Activated T-helper 17 cell treated with anti-CD3 and anti-CD28 coated beads, Interleukin-2, amount 50 U/mL, for 72 hours (primary cell): ENCODE data around the gene CCDC12. TPM values are rescaled to one million over a fixed set of nuclear protein-coding genes. Genes with fewer than 3 reads are reported as not detected.
A peak's percentile ranks its signal among the peaks of the same experiment; 100 is the strongest.

Experiments used
- ATAC-seq: fragments of 150-1000 bp; cut with Tn5 transposase; replicated peaks from 2 replicates; pipeline ENCODE4 v1.10.0; 2021; ENCODE audit warnings: mild to moderate bottlenecking, moderate library complexity
- H3K27ac Mint-ChIP-seq: one replicate; pipeline ENCODE4 v1.8.0; 2022; ENCODE audit warnings: mixed read lengths
- H3K27me3 Mint-ChIP-seq: one replicate; pipeline ENCODE4 v1.8.0; 2022; ENCODE audit warnings: mixed read lengths
- H3K36me3 Mint-ChIP-seq: one replicate; pipeline ENCODE4 v1.8.0; 2022; ENCODE audit warnings: low read depth, mild to moderate bottlenecking, mixed read lengths
- H3K4me1 Mint-ChIP-seq: one replicate; pipeline ENCODE4 v1.8.0; 2022; ENCODE audit warnings: mixed read lengths
- H3K4me3 Mint-ChIP-seq: one replicate; pipeline ENCODE4 v1.8.0; 2022; ENCODE audit warnings: mild to moderate bottlenecking, mixed read lengths
- H3K9me3 Mint-ChIP-seq: one replicate; pipeline ENCODE4 v1.8.0; 2022; ENCODE audit warnings: mixed read lengths
- total RNA-seq, 2 donors: library from RNA; stranded (reverse); gene quantifications; one replicate each; pipeline ENCODE4 v1.2.3, GENCODE V29; 2022

CCDC12 gene
- 10 to 100 TPM; 46.9 to 59.8 TPM for total RNA-seq

DNA sequence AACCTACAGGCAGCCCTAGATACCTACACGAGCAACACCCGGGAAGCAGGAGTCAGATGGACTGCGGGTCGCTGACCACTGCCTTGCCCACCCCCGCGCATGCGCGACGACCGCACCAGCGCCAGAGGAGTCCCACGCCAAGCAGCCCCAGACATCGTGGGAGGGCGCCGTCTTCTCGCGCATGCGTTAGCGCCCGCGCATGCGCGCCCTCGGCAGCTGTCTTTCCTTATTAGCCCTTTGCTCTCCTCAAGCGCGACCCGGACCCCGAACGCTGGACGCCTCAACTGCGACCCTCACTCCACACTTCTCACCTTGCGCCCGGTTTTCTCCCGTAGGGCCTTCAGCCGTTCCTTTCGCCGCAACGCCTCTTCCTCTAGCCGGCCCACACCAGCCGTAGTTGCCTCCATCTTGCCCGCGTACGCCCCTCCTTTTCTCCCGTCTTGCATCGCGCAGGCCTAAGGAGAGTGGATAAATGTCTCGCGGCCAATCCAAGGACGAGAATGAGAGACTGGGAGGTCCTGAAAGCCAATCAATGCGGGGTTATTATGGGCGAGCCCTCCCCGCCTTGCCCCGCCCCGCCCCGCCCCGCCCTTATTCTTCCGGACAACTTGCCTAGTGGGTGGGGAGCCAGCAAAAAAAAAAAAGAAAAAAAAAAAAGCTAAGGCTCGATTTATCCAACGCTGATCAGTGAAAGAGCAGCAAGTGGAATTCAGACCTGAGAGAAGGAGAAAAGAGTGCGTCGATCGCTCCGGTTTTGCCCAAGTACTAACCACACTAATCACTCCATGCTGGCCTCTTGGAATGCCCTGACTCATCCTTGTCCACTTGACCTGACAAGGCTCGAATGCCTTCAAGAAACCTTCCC, at the start of gene CCDC12:
Gene CCDC12, minus strand, starts transcription at position 420 of the 865 bp plus-strand sequence. Its CDS starts 13 bp downstream, at position 407.
- peak within 1 kb of the TSS; percentile 95 for H3K27ac Mint-ChIP-seq
- peak; percentile 78 for ATAC-seq
- H3K4me3 Mint-ChIP-seq = peak within 1 kb of the TSS; percentile 86
- no peaks in the 10 kb centered on the region for H3K9me3 Mint-ChIP-seq
- no peaks in the 10 kb centered on the region for H3K27me3 Mint-ChIP-seq
- peaks cover 39% of the 10 kb centered on the region for H3K4me1 Mint-ChIP-seq
- peaks cover 45% of the 10 kb centered on the region for H3K36me3 Mint-ChIP-seq

DNA sequence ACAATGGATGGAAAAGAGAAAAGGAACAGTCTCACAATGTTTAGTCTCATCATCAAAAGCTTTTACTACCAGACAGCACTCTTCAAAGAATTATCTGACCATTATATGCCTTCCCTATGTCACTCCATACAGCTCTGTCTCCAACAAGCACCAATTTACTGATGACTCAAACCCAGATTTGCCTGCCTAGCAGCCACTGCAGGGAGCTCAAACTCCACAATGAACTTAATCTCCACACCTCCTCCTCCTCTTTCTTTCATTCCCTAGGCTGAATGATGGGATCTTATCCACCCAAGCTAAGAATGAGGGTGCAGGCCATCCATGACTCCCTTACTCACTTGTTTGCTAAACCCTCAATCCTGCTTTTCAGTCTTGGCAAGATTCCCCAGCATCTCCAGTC, 48.4 kb upstream of the CCDC12 start:
- H3K4me1 Mint-ChIP-seq = peaks cover 19% of the 10 kb centered on the region
- H3K36me3 Mint-ChIP-seq = peaks cover 36% of the 10 kb centered on the region
- no peaks in the 10 kb centered on the region for H3K27me3 Mint-ChIP-seq
- peak overlapping the region; percentile 23 for H3K27ac Mint-ChIP-seq
- no peaks in the 10 kb centered on the region for H3K9me3 Mint-ChIP-seq
- ATAC-seq = peak; percentile 64
- H3K4me3 Mint-ChIP-seq = no peak overlapping the region

DNA sequence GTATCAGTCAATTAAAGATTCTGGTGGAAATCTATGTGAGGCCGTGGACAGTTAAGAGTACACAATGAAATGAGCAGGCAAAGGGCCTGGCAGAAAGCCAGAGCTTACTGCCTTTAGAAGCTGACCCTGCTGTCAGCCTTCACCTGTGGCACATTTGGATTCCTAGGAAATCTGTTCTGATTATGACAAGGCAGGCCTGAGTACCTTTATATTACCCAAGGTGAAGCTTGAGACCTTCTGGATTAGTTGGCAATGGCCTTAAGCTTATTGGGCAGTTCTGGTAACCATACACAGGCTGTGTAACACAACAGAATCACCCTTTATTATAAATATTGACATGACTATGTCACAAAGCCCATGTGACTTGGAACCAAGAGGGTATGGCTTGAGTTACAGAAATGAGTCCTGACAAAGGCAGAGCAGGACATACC, 46.1 kb upstream of the CCDC12 start:
- H3K4me1 Mint-ChIP-seq = peaks cover 35% of the 10 kb centered on the region
- H3K4me3 Mint-ChIP-seq = no peak overlapping the region
- peaks cover 37% of the 10 kb centered on the region for H3K36me3 Mint-ChIP-seq
- no peak for ATAC-seq
- H3K27ac Mint-ChIP-seq = no peak overlapping the region
- no peaks in the 10 kb centered on the region for H3K9me3 Mint-ChIP-seq
- H3K27me3 Mint-ChIP-seq = no peaks in the 10 kb centered on the region

DNA sequence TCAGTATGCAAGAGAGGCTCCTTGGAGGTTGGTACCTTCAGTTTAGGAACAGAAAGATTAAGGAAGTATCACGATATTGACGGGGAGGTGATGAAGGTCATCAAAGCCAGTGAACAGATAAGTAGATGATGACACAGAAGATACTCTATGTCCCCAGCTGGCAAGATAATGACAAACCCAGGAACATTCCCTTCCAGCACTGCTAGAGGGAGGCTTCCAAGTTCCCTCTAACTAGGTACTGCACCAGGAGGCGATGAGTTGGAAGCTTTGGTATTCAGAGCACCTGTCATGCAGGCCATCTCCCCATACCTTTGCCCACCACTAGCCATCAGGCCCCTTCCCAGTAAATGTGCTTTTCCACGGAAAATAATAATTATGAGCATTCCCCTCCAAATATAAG, 43.8 kb upstream of the CCDC12 start:
- no peaks in the 10 kb centered on the region for H3K27me3 Mint-ChIP-seq
- ATAC-seq = no peak
- H3K4me1 Mint-ChIP-seq = peaks cover 34% of the 10 kb centered on the region

DNA sequence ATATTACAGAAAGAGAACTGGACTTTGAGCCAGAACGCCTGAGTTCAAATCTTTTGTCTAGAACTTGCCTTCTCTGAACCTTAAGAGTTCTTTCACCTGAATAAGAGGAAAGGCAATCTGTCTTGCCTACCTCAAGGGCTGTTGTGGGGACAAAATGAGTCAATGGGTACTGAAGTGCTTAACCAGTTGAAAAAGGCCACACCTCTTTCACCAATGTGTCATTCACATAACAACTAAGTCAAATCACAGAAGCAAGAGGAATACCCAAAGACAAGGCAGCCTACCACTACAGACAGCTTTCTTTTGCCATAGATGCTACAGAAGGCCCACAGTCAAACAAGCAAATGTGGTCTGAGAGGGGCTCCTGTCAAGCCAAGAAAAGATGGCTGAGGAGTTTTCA, 42.7 kb upstream of the CCDC12 start:
- H3K4me1 Mint-ChIP-seq = peaks cover 31% of the 10 kb centered on the region
- H3K4me3 Mint-ChIP-seq = peak overlapping the region; percentile 76
- H3K27me3 Mint-ChIP-seq = no peaks in the 10 kb centered on the region
- peaks cover 45% of the 10 kb centered on the region for H3K36me3 Mint-ChIP-seq
- peak; percentile 84 for ATAC-seq
- H3K27ac Mint-ChIP-seq = peak overlapping the region; percentile 90
- H3K9me3 Mint-ChIP-seq = no peaks in the 10 kb centered on the region

More for the DNA sequence above, 43.8 kb upstream of the CCDC12 start:
- no peaks in the 10 kb centered on the region for H3K9me3 Mint-ChIP-seq
- H3K4me3 Mint-ChIP-seq = peak overlapping the region; percentile 76
- H3K27ac Mint-ChIP-seq = peak overlapping the region; percentile 90
- H3K36me3 Mint-ChIP-seq = peaks cover 42% of the 10 kb centered on the region

DNA sequence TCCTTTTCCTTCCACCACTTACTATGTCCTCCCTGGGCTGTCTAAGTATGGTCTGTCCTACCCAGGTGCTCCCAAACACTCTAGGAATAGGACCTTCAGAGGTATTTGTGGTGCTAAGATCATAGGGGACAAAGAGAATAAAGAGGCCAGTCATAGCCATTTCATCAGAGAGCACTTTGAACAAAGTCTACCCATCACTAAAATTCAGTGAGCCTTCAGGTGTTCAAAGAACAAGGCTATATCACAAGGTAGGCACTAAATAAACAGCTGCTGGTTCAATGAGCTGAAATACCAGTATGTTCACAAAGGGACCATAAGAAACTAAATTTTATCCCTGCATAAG, 41.7 kb upstream of the CCDC12 start:
- H3K9me3 Mint-ChIP-seq = no peaks in the 10 kb centered on the region
- peak overlapping the region; percentile 90 for H3K27ac Mint-ChIP-seq
- peaks cover 48% of the 10 kb centered on the region for H3K36me3 Mint-ChIP-seq
- H3K4me3 Mint-ChIP-seq = peak overlapping the region; percentile 76
- H3K27me3 Mint-ChIP-seq = no peaks in the 10 kb centered on the region
- H3K4me1 Mint-ChIP-seq = peaks cover 31% of the 10 kb centered on the region
- no peak for ATAC-seq

DNA sequence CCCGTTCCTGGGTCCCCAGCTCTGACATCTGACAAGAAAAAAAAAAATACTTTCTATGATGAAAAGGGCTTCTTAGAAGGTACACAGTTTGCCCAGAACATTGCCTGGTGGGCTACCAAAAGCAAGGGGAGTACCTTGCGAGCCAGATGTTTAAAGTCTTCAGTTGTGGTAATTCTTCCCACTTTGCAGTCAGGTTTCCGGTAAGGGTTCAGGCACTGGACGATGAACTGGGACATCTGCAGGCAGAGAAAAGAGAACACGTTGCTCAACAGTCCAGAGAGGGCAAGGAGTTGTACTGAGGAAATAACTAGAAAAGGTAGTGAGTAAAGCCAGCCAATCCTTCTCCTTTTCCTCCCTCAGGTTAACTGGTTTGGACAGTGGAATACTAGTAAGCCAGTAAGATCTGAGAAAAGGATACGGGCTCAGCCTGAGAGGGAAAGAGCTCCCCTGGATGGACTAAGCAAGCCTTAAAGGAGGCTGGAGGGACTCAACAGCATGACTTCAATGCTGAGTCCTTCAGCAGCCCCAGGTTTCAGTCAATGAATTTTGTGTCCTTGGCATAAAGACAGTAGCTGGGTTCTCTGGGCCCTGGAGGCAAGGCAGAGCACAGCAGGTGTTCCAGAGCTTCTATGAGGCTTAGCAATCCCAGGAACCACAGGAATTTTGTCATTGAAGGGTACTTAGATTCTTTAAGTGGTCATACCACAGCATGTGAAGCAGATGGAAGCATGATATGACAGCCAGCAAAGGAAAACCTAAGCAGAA, 41.1 kb upstream of the CCDC12 start:
- ATAC-seq = no peak
- Mint-ChIP-seq H3K4me1 (peaks cover 31% of the 10 kb centered on the region), H3K27me3 (no peaks in the 10 kb centered on the region), H3K4me3 (peak overlapping the region; percentile 76), H3K27ac (peak overlapping the region; percentile 90), H3K36me3 (peaks cover 48% of the 10 kb centered on the region), H3K9me3 (no peaks in the 10 kb centered on the region)

DNA sequence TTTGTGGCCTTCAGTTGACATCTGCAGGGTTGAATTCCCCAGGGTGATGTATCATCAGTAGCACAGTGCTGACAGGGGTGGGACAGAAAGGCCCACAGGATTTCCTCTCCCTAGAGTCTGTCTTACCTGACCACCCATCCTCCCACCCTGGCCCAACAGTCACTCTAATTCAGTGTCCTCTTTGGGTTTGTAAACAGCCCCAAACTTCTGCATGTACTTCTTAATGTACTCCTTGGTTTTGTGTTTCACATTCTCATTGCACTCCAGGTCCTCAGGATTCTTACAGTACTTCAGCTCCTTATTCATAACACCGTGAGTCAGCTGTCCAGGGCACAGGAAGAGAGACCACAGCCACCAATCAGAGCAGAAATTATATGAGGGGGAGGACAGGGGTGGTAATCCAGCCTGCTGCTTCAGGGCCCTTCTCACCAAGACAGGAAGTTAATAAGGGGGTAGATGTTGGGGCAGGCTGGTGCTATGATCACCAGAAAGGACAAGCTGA, 40.4 kb upstream of the CCDC12 start:
- H3K27ac Mint-ChIP-seq = peak overlapping the region; percentile 90

DNA sequence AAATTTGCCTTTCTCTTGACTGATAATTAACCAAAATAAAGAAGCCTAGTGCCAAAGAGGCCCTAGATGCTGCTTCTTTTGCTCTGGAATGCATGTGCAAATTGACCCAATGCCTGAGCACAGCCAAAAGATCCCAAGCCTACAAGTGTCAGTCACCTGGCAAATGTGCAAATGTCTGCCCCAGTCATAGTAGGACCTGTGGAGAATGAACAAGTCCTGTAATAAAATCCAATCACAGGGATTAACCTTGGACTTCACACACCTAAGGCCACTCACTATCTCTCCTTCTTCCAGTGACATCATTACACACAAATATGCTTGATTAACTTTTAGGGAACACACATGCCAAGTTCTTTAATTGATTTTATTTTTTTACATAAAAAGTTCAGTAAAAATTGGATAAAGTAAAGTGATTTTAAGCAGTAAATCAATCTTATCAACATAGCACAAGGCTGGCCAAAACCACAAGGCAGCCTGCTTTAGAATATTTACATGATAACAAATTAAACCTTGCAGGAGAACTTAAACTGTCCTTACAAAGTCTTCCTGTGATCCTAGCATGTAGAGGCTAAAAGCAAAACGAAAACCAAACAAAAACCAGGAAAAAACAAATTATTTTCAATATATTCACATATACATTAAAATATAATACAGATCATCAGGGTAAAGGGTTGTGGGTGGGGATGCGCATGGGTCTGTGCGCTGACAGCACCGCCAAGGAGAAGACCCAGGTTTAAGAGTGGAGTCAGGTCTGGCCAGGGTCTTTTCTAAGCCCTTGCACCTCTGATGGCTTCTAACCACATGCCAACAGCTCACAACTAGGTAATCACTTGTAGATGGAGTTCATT, 39.8 kb upstream of the CCDC12 start:
- H3K27ac Mint-ChIP-seq = peak overlapping the region; percentile 90
- no peak for ATAC-seq
- peak overlapping the region; percentile 76 for H3K4me3 Mint-ChIP-seq
- no peaks in the 10 kb centered on the region for H3K9me3 Mint-ChIP-seq
- H3K36me3 Mint-ChIP-seq = peaks cover 48% of the 10 kb centered on the region
- H3K27me3 Mint-ChIP-seq = no peaks in the 10 kb centered on the region
- peaks cover 31% of the 10 kb centered on the region for H3K4me1 Mint-ChIP-seq

More for the DNA sequence above, 40.4 kb upstream of the CCDC12 start:
- H3K4me1 Mint-ChIP-seq = peaks cover 31% of the 10 kb centered on the region
- peaks cover 48% of the 10 kb centered on the region for H3K36me3 Mint-ChIP-seq
- ATAC-seq = peak; percentile 86
- H3K4me3 Mint-ChIP-seq = peak overlapping the region; percentile 76
- no peaks in the 10 kb centered on the region for H3K9me3 Mint-ChIP-seq
- H3K27me3 Mint-ChIP-seq = no peaks in the 10 kb centered on the region

DNA sequence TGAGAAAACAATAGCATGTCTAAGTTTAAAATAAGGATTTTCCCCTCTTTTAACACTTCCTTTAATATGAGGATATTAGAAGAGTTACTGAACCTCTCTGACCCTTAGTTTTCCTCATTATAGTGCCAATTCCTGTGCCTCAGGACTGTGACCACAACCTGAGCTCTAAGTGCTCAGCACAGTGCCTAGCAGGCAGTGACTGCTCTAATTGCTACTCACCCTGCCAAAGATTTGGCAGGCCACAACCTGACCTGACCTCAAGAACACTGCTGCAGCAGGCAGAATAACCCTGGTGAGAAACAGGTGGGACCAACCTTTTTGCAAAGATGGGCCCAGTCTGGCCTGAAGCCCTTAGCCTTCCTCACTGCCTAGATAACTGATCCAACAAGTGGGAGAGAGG, 38.6 kb upstream of the CCDC12 start:
- no peak for ATAC-seq
- H3K27me3 Mint-ChIP-seq = no peaks in the 10 kb centered on the region
- peaks cover 54% of the 10 kb centered on the region for H3K36me3 Mint-ChIP-seq
- no peak overlapping the region for H3K4me3 Mint-ChIP-seq
- H3K27ac Mint-ChIP-seq = peak overlapping the region; percentile 42
- H3K4me1 Mint-ChIP-seq = peaks cover 35% of the 10 kb centered on the region
- H3K9me3 Mint-ChIP-seq = no peaks in the 10 kb centered on the region

DNA sequence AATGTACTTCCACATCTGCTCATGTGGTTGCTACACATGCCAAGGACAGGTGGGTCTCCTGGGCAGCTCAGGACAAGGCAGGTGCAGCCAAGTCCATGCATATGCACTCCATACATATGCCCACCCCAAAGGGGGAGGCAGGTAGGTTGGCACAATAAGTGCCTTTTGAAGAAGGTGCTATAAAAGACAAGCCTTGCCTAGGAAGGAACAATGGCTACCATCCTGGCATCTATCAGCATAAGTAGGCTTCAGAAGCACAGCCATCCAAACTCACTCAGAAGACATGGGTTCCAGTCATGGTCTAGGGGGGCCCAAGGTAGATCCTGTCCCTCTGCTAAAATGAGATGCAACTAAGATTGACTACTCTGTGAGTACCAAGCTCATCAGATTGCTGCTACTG, 37.5 kb upstream of the CCDC12 start:
- no peaks in the 10 kb centered on the region for H3K27me3 Mint-ChIP-seq
- no peak for ATAC-seq
- H3K36me3 Mint-ChIP-seq = peaks cover 48% of the 10 kb centered on the region
- H3K4me1 Mint-ChIP-seq = peaks cover 28% of the 10 kb centered on the region
- peak overlapping the region; percentile 36 for H3K27ac Mint-ChIP-seq
- H3K4me3 Mint-ChIP-seq = no peak overlapping the region
- no peaks in the 10 kb centered on the region for H3K9me3 Mint-ChIP-seq

DNA sequence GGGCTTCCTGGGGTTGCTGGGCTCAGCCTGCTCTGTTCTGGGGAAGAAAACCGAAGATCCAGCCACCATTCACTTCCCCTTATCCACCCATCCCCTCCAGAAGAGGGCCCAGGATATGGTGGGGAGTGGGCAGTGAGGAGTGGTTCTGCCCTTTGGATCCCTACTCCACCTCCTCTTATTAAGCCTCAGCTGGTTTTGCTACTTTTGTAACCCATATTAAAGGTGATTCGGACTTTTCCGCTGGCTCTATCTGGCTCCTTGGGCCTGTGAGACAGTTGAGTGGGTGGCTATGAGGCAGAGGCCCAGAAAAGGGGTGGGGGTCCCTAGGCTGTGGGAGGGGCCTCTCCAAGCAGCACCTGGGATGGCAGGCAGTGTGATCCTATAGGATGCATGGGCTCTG, 36.7 kb upstream of the CCDC12 start:
- H3K36me3 Mint-ChIP-seq = peaks cover 45% of the 10 kb centered on the region
- no peak overlapping the region for H3K4me3 Mint-ChIP-seq
- H3K4me1 Mint-ChIP-seq = peaks cover 21% of the 10 kb centered on the region
- H3K9me3 Mint-ChIP-seq = no peaks in the 10 kb centered on the region
- peak overlapping the region; percentile 36 for H3K27ac Mint-ChIP-seq
- no peak for ATAC-seq
- no peaks in the 10 kb centered on the region for H3K27me3 Mint-ChIP-seq

DNA sequence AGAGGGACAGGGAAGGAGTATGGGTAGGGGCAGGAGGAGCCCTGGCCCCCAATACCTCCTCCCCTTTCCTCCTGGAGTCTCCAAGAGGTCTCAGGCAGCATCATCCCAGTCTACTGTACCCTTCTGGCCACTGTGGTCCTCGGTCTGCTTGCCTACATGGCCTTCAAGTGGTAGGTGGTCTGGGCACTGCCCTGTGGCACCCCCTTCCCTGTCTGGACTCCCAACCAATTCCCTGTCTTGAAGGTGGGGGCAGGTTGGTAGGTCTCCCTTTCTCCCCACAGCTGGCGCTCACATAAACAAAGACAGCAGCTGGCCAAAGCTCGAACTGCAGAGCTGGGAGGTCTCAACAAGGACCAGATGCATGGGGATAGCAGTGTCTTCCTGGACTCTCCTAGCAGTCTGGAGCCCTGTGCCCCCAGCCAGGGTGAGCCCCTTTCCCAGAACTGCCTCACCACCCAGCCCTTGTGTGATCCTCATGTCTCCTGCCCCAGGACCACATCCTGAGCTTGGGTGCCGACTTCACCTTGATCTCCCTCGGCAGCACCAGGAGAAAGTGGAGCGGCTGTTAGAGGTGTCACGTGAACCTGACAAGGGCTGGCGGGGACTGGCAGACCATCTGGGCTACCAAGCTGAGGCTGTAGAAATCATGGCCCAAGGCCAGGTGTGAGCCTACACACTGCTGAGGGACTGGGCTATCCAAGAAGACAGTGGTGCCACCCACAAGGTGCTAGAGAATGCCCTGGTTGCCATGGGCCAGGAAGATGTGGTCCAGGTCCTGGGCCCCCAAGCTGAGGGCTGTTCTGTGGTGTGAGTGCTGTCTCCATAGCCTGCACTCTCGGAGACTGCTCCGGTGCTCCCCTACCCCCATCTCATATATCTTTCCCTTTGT, 36.0 kb upstream of the CCDC12 start:
- H3K4me1 Mint-ChIP-seq = peaks cover 17% of the 10 kb centered on the region
- H3K27me3 Mint-ChIP-seq = no peaks in the 10 kb centered on the region
- no peak for ATAC-seq
- peak overlapping the region; percentile 36 for H3K27ac Mint-ChIP-seq
- H3K4me3 Mint-ChIP-seq = no peak overlapping the region
- no peaks in the 10 kb centered on the region for H3K9me3 Mint-ChIP-seq
- H3K36me3 Mint-ChIP-seq = peaks cover 45% of the 10 kb centered on the region
